ENCODE data around the gene SLC38A4.

The SLC38A4 gene

DNA sequence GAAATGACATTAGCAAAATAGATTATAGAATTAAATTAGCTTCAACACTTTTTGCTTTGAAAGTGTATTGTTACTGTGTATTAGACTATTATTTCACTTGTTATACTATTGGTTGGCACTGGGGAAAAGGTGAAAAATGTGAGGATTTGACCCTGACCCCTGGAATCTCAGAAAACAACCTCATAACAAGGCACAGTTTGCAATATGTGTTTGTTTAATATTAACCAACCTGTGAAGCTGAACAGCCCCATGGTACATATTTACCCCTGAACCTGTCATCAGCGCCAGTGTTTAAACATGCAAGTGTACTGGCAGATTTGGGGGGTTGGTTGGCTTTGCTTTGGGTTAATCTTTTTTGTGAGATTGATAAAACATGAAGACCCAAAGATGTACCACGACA lies 11.7 kb downstream of the SLC38A4 start:
- no peak overlapping the region for H3K4me3 ChIP-seq (ENCODE audit: low read depth, low read length)

DNA sequence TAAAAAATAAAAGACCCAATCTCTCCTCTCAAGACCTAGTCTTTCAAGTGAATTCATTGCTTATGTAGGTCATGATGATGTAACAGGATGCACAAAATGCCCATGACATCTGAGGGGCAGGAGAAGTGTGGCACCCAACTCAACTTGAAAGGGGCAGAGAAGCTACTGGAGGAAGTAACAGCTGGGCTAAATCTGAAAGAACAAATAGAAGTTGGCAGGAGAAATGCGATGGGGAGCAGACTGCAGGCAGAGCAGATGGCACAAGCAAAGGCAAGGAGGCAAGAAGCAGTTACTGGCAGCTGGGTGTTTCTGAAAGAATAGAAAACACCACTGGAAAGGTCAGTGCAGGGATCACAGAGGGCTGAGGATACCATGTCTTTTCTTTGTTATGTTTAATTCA lies 14.6 kb downstream of the SLC38A4 start:
- no peaks in the 10 kb centered on the region for H3K27me3 ChIP-seq (ENCODE audit: control insufficient read depth, insufficient read depth, low read length)
- H3K9ac ChIP-seq (ENCODE audit: low read length): no peak overlapping the region

More for the DNA sequence above, 11.7 kb downstream of the SLC38A4 start:
- Histone ChIP-seq H3K27me3 (ENCODE audit: control insufficient read depth, insufficient read depth, low read length) (no peaks in the 10 kb centered on the region), H3K9me3 (ENCODE audit: control insufficient read depth, insufficient read depth, low read depth, low read length) (no peaks in the 10 kb centered on the region), H3K36me3 (ENCODE audit: control insufficient read depth, insufficient read depth, low read length) (no peaks in the 10 kb centered on the region), H3K27ac (ENCODE audit: low read depth, low read length) (no peak overlapping the region), H3K4me1 (ENCODE audit: control insufficient read depth, insufficient read depth, low read length) (no peaks in the 10 kb centered on the region), H3K9ac (ENCODE audit: low read length) (no peak overlapping the region)

GRCh38 chr12:46808955-46809697 lies 16.7 kb downstream of the SLC38A4 start:
- H3K4me3 ChIP-seq (ENCODE audit: low read depth, low read length): no peak overlapping the region
- no peaks in the 10 kb centered on the region for H3K9me3 ChIP-seq (ENCODE audit: control insufficient read depth, insufficient read depth, low read depth, low read length)
- H3K4me1 ChIP-seq (ENCODE audit: control insufficient read depth, insufficient read depth, low read length): no peaks in the 10 kb centered on the region
- H3K9ac ChIP-seq (ENCODE audit: low read length): no peak overlapping the region
- no peaks in the 10 kb centered on the region for H3K36me3 ChIP-seq (ENCODE audit: control insufficient read depth, insufficient read depth, low read length)
- no peak overlapping the region for H3K27ac ChIP-seq (ENCODE audit: low read depth, low read length)
- no peaks in the 10 kb centered on the region for H3K27me3 ChIP-seq (ENCODE audit: control insufficient read depth, insufficient read depth, low read length)

More for the DNA sequence above, 14.6 kb downstream of the SLC38A4 start:
- H3K4me3 ChIP-seq (ENCODE audit: low read depth, low read length): no peak overlapping the region
- H3K9me3 ChIP-seq (ENCODE audit: control insufficient read depth, insufficient read depth, low read depth, low read length): no peaks in the 10 kb centered on the region
- no peak overlapping the region for H3K27ac ChIP-seq (ENCODE audit: low read depth, low read length)
- H3K4me1 ChIP-seq (ENCODE audit: control insufficient read depth, insufficient read depth, low read length): no peaks in the 10 kb centered on the region
- no peaks in the 10 kb centered on the region for H3K36me3 ChIP-seq (ENCODE audit: control insufficient read depth, insufficient read depth, low read length)

GRCh38 chr12:46808317-46808716 lies 17.5 kb downstream of the SLC38A4 start:
- Histone ChIP-seq H3K9me3 (ENCODE audit: control insufficient read depth, insufficient read depth, low read depth, low read length) (no peaks in the 10 kb centered on the region), H3K27me3 (ENCODE audit: control insufficient read depth, insufficient read depth, low read length) (no peaks in the 10 kb centered on the region), H3K36me3 (ENCODE audit: control insufficient read depth, insufficient read depth, low read length) (no peaks in the 10 kb centered on the region), H3K9ac (ENCODE audit: low read length) (no peak overlapping the region), H3K27ac (ENCODE audit: low read depth, low read length) (no peak overlapping the region), H3K4me1 (ENCODE audit: control insufficient read depth, insufficient read depth, low read length) (no peaks in the 10 kb centered on the region), H3K4me3 (ENCODE audit: low read depth, low read length) (no peak overlapping the region)

DNA sequence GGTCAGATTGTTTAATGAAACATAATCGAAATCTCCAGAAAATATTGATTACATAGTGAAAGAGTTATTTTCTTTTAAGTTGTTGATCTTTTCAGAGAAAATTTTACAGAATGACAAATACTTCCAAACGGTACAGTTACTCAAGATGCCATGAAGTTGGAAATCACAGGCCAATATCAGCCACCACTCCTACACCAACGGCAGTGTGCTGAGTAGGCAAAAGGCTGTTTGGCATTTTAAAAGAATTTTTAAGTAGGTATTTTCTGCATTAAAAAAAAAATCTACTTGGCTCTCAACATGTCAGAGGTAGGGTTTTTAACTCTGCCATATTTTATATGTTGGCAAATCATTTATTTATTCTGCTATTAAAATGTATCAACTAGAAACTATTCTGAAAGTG lies 21.7 kb downstream of the SLC38A4 start:
- Histone ChIP-seq H3K27me3 (ENCODE audit: control insufficient read depth, insufficient read depth, low read length) (no peaks in the 10 kb centered on the region), H3K4me1 (ENCODE audit: control insufficient read depth, insufficient read depth, low read length) (no peaks in the 10 kb centered on the region), H3K27ac (ENCODE audit: low read depth, low read length) (no peak overlapping the region), H3K36me3 (ENCODE audit: control insufficient read depth, insufficient read depth, low read length) (no peaks in the 10 kb centered on the region), H3K4me3 (ENCODE audit: low read depth, low read length) (no peak overlapping the region), H3K9ac (ENCODE audit: low read length) (no peak overlapping the region), H3K9me3 (ENCODE audit: control insufficient read depth, insufficient read depth, low read depth, low read length) (no peaks in the 10 kb centered on the region)

DNA sequence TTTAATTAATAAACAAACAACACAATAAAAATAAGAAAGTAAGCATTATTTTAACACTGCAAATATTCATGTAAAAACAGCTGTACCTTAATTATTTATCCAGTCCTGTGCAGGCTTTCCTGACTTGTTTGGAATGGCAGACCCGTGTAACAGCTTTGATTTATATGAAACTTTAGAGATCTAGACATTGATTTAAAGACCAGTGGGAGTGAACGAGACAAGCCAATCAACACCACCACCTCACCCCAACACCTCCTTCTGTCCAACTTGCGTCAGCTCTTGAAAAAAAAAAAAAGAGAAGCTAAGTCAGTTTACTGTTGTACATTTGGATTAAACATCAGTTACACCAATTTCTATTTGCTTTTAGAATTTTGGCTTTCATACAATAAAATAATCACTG lies 22.3 kb downstream of the SLC38A4 start:
- no peak overlapping the region for H3K4me3 ChIP-seq (ENCODE audit: low read depth, low read length)
- no peak overlapping the region for H3K9ac ChIP-seq (ENCODE audit: low read length)
- H3K27ac ChIP-seq (ENCODE audit: low read depth, low read length): no peak overlapping the region
- H3K4me1 ChIP-seq (ENCODE audit: control insufficient read depth, insufficient read depth, low read length): no peaks in the 10 kb centered on the region
- no peaks in the 10 kb centered on the region for H3K9me3 ChIP-seq (ENCODE audit: control insufficient read depth, insufficient read depth, low read depth, low read length)
- H3K36me3 ChIP-seq (ENCODE audit: control insufficient read depth, insufficient read depth, low read length): no peaks in the 10 kb centered on the region
- H3K27me3 ChIP-seq (ENCODE audit: control insufficient read depth, insufficient read depth, low read length): no peaks in the 10 kb centered on the region

- Histone ChIP-seq H3K9me3 (ENCODE audit: control insufficient read depth, insufficient read depth, low read depth, low read length) (no peaks in the 10 kb centered on the region), H3K9ac (ENCODE audit: low read length) (no peak overlapping the region), H3K4me1 (ENCODE audit: control insufficient read depth, insufficient read depth, low read length) (no peaks in the 10 kb centered on the region), H3K4me3 (ENCODE audit: low read depth, low read length) (no peak overlapping the region), H3K36me3 (ENCODE audit: control insufficient read depth, insufficient read depth, low read length) (no peaks in the 10 kb centered on the region), H3K27ac (ENCODE audit: low read depth, low read length) (no peak overlapping the region), H3K27me3 (ENCODE audit: control insufficient read depth, insufficient read depth, low read length) (no peaks in the 10 kb centered on the region)
Measured at GRCh38 chr12:46801293-46801692, 24.5 kb downstream of the SLC38A4 start.

GRCh38 chr12:46800160-46800559 lies 25.6 kb downstream of the SLC38A4 start:
- Histone ChIP-seq H3K9me3 (ENCODE audit: control insufficient read depth, insufficient read depth, low read depth, low read length) (no peaks in the 10 kb centered on the region), H3K27me3 (ENCODE audit: control insufficient read depth, insufficient read depth, low read length) (no peaks in the 10 kb centered on the region)

DNA sequence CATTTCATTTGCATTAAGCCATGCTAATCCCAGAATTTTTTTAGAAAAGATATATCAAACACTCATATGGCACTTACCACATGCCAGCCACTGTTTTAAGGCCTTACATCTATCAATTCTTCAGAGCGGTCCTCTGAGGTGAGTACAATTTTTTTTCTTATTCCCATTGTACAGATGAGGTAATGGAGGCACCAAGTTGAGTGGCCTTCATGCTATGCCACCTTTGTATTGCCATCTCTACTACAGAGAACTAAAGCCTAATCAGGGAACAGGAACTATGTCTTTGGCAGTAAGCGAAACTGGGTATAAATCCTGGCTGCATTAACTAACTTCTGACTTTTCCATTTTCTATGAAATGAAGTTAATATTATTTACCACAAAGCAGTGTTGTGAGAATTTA lies 27.1 kb downstream of the SLC38A4 start:
- Histone ChIP-seq H3K9me3 (ENCODE audit: control insufficient read depth, insufficient read depth, low read depth, low read length) (no peaks in the 10 kb centered on the region), H3K27ac (ENCODE audit: low read depth, low read length) (no peak overlapping the region), H3K27me3 (ENCODE audit: control insufficient read depth, insufficient read depth, low read length) (no peaks in the 10 kb centered on the region), H3K9ac (ENCODE audit: low read length) (no peak overlapping the region), H3K36me3 (ENCODE audit: control insufficient read depth, insufficient read depth, low read length) (no peaks in the 10 kb centered on the region), H3K4me3 (ENCODE audit: low read depth, low read length) (no peak overlapping the region), H3K4me1 (ENCODE audit: control insufficient read depth, insufficient read depth, low read length) (no peaks in the 10 kb centered on the region)

More at GRCh38 chr12:46800160-46800559, 25.6 kb downstream of the SLC38A4 start:
- Histone ChIP-seq H3K4me3 (ENCODE audit: low read depth, low read length) (no peak overlapping the region), H3K9ac (ENCODE audit: low read length) (no peak overlapping the region), H3K36me3 (ENCODE audit: control insufficient read depth, insufficient read depth, low read length) (no peaks in the 10 kb centered on the region), H3K27ac (ENCODE audit: low read depth, low read length) (no peak overlapping the region), H3K4me1 (ENCODE audit: control insufficient read depth, insufficient read depth, low read length) (no peaks in the 10 kb centered on the region)

- H3K27me3 ChIP-seq (ENCODE audit: control insufficient read depth, insufficient read depth, low read length): no peaks in the 10 kb centered on the region
Measured at GRCh38 chr12:46798056-46798455, 27.7 kb downstream of the SLC38A4 start.

GRCh38 chr12:46795988-46796387 lies 29.8 kb downstream of the SLC38A4 start:
- H3K4me3 ChIP-seq (ENCODE audit: low read depth, low read length): no peak overlapping the region
- H3K36me3 ChIP-seq (ENCODE audit: control insufficient read depth, insufficient read depth, low read length): no peaks in the 10 kb centered on the region
- no peak overlapping the region for H3K9ac ChIP-seq (ENCODE audit: low read length)
- H3K27me3 ChIP-seq (ENCODE audit: control insufficient read depth, insufficient read depth, low read length): no peaks in the 10 kb centered on the region
- H3K4me1 ChIP-seq (ENCODE audit: control insufficient read depth, insufficient read depth, low read length): 0 out of 2 replicates have a peak, but pooled peaks cover 6% of the 10 kb centered on the region
- H3K9me3 ChIP-seq (ENCODE audit: control insufficient read depth, insufficient read depth, low read depth, low read length): no peaks in the 10 kb centered on the region
- H3K27ac ChIP-seq (ENCODE audit: low read depth, low read length): no peak overlapping the region

More at GRCh38 chr12:46798056-46798455, 27.7 kb downstream of the SLC38A4 start:
- no peak overlapping the region for H3K9ac ChIP-seq (ENCODE audit: low read length)
- H3K4me3 ChIP-seq (ENCODE audit: low read depth, low read length): no peak overlapping the region
- no peak overlapping the region for H3K27ac ChIP-seq (ENCODE audit: low read depth, low read length)
- H3K36me3 ChIP-seq (ENCODE audit: control insufficient read depth, insufficient read depth, low read length): no peaks in the 10 kb centered on the region
- no peaks in the 10 kb centered on the region for H3K4me1 ChIP-seq (ENCODE audit: control insufficient read depth, insufficient read depth, low read length)
- no peaks in the 10 kb centered on the region for H3K9me3 ChIP-seq (ENCODE audit: control insufficient read depth, insufficient read depth, low read depth, low read length)
